A204.1 (cell line): Measurements from ENCODE around the gene KRTAP16-1.
"Not testable (repeated sequence)": the region's sequence is repeated elsewhere in the genome, so short reads cannot be mapped to it uniquely, and the experiment has no call there.

Experiments
- FAIRE-seq: peaks from 2 replicates; lab custom pipeline; 2012; peaks lifted over from hg19 to GRCh38; lab: Jason Lieb, UNC

Gene KRTAP16-1

GRCh38 chr17:41301916-41302901, 6.9 kb downstream of the KRTAP16-1 start, which contains the start of gene KRTAP29-1:
KRTAP29-1 (minus strand) TSS chr17:41302851; CDS start chr17:41302851, 0 bp downstream.
- FAIRE-seq = no peak

- FAIRE-seq = no peak
Observed at GRCh38 chr17:41301204-41301790, 7.8 kb downstream of the KRTAP16-1 start.

GRCh38 chr17:41298458-41299135, 10.5 kb downstream of the KRTAP16-1 start:
- no peak for FAIRE-seq

GRCh38 chr17:41296846-41297245, 12.3 kb downstream of the KRTAP16-1 start:
- no peak for FAIRE-seq

GRCh38 chr17:41294016-41294415, 15.1 kb downstream of the KRTAP16-1 start:
- no peak for FAIRE-seq

GRCh38 chr17:41287050-41287449, 22.1 kb downstream of the KRTAP16-1 start:
- no peak for FAIRE-seq

GRCh38 chr17:41284546-41284945, 24.6 kb downstream of the KRTAP16-1 start:
- FAIRE-seq = no peak

- no peak for FAIRE-seq
Observed at GRCh38 chr17:41284043-41284442, 25.1 kb downstream of the KRTAP16-1 start.

GRCh38 chr17:41278176-41278955, 30.7 kb downstream of the KRTAP16-1 start:
- FAIRE-seq = no peak

GRCh38 chr17:41275648-41276190, 33.4 kb downstream of the KRTAP16-1 start, which contains the start of gene KRTAP9-7:
KRTAP9-7 (plus strand) TSS chr17:41275698; CDS start chr17:41275698, 0 bp downstream.
- not testable (repeated sequence) for FAIRE-seq

- no peak for FAIRE-seq
Observed at GRCh38 chr17:41271858-41272257, 37.3 kb downstream of the KRTAP16-1 start.

GRCh38 chr17:41271323-41271722, 37.8 kb downstream of the KRTAP16-1 start:
- not testable (repeated sequence) for FAIRE-seq

GRCh38 chr17:41267711-41268110, 41.4 kb downstream of the KRTAP16-1 start:
- no peak for FAIRE-seq

GRCh38 chr17:41265078-41265477, 44.0 kb downstream of the KRTAP16-1 start, which contains the start of gene KRTAP9-6:
KRTAP9-6 (plus strand) TSS chr17:41265378; CDS start chr17:41265378, 0 bp downstream.
- FAIRE-seq = no peak

- FAIRE-seq = no peak
Observed at GRCh38 chr17:41264599-41264998, 44.5 kb downstream of the KRTAP16-1 start.

- no peak for FAIRE-seq
Observed at GRCh38 chr17:41263212-41263611, 45.9 kb downstream of the KRTAP16-1 start.

GRCh38 chr17:41258406-41258805, 50.7 kb downstream of the KRTAP16-1 start:
- no peak for FAIRE-seq
